Measurements from ENCODE around the gene MADCAM1. TPM values are rescaled to one million over a fixed set of nuclear protein-coding genes. Genes with fewer than 3 reads are reported as not detected.

MADCAM1 gene
- polyA plus RNA-seq, 5 donors = 4.0 to 14.7 (median 6.2) TPM

GRCh38 chr19:507286-508203 is 11.3 kb downstream of the MADCAM1 start, which contains the start of gene TPGS1:
Gene TPGS1 (plus strand): TSS chr19:507497. CDS start chr19:507507, 10 bp downstream.
- DNase-seq = no peak

- no peak for DNase-seq
Measured at GRCh38 chr19:508204-509150, 12.2 kb downstream of the MADCAM1 start.

- peak in 1 of 2 donors; percentile 57 for DNase-seq
Measured at GRCh38 chr19:510606-511100, 14.4 kb downstream of the MADCAM1 start.

DNA sequence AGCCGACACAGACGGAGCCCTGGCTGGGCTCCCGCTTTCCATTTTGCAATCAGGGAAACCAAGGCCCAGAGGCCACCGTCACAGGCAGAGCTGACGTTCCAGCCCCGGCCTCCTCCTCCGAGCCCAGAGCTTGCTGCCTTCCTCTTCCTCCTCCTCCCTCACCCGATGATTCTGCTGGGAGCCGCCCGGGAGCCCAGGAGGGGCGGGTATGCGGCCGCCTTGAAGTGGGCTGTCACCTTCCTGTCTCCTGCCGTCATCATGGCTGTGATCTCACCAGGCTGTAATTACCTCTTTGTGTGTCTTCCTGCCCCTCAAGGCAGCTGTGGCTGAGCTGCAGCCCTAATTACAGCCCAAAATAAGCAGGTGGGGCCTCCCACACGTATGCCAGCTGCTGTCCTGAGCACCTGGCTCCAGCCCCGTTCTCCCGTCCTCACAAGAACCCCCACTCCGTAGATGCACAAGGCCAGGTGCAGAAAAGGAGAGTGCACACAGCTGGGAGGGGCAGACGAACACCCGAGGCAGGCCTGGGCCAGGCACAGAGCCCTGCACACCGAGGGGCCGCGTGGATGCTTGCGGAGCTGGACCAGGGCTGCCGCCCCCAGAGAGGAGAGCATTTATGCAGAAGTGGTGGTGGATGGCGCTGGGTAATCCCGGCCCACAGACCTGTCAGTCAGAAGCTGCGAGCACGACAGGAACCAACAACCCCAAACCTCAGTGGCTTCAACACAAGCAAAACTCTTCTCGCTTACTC is 15.0 kb downstream of the MADCAM1 start:
- no peak for DNase-seq

GRCh38 chr19:512547-513365 is 16.5 kb downstream of the MADCAM1 start:
- DNase-seq = peak; percentile 73 to 79

- DNase-seq = no peak
Measured at GRCh38 chr19:513368-514165, 17.3 kb downstream of the MADCAM1 start.

DNA sequence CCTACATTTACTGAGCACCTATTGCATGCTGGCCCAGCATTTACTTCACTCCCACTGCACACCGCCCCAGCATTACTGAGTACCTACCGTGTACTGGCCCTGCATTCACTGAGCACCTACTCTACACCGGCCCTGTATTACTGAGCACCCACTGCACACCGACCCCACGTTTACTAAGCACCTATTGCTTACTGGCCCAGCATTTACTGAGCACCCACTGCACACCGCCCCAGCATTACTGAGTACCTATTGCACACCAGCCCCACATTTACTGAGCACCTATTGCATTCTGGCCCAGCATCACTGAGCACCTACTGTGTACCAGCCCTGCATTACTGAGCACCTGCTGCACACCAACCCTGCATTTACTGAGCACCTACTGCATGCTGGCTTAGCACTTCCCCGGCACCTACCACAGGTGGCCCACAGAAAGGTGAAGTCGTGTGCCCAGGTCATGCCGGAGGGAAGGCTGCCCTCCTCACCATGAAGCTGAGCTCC is 17.9 kb downstream of the MADCAM1 start:
- no peak for DNase-seq

- DNase-seq = peak; percentile 75 to 76
Measured at GRCh38 chr19:517721-518597, 21.7 kb downstream of the MADCAM1 start.

- peak in 1 of 2 donors; percentile 20 for DNase-seq
Measured at GRCh38 chr19:518598-519231, 22.4 kb downstream of the MADCAM1 start.

- no peak for DNase-seq
Measured at GRCh38 chr19:519449-519865, 23.2 kb downstream of the MADCAM1 start.

DNA sequence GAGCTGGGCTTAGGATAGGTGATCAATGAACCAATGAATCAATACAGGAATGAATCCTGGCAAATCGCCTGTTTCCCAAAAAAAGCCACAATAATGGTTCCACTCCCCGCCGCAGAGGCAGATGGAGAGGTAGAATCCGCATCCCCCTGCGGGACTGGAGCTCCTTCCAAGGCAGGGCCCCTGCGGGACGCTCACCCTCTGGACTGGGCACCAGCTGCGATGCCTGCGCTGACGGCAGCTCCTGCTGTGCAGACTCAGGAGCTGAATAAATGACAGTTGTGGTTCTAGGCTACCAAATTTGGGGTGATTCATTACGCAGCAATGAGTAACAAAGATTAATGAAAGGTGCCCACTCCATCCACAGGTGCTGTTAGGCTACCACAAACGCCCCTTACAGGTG is 26.4 kb downstream of the MADCAM1 start:
- DNase-seq = no peak

DNA sequence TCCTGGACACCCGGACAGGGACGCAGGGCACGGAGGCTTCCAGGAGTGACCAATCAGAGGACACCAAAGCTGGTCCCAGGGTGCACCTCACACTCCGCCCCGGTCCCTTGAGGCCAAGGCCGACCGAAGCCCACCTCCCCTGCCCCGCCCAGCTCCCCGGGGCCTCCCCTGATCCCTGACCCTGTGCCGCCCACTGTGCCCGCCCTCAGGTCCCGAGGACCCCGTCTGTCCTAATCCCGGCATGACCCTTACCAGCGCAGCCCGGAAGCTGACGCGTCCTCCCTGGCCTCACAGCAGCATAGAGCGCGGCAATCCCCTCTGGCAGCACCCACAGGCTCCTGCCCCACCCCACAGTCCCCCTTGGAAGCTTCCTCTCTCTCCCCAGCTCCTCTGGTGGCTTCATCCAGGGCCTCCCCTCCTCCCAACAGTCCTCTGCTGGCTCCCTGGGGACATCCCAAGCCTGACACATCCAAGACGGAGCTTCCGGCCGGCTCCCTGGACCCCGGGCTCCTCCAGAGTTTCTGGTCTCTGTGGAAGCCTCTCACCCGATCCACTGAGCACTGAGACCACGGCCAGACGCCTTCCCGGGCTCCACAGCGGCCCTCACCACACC is 27.9 kb downstream of the MADCAM1 start:
- DNase-seq = no peak

- no peak for DNase-seq
Measured at GRCh38 chr19:525029-525428, 28.7 kb downstream of the MADCAM1 start.

DNA sequence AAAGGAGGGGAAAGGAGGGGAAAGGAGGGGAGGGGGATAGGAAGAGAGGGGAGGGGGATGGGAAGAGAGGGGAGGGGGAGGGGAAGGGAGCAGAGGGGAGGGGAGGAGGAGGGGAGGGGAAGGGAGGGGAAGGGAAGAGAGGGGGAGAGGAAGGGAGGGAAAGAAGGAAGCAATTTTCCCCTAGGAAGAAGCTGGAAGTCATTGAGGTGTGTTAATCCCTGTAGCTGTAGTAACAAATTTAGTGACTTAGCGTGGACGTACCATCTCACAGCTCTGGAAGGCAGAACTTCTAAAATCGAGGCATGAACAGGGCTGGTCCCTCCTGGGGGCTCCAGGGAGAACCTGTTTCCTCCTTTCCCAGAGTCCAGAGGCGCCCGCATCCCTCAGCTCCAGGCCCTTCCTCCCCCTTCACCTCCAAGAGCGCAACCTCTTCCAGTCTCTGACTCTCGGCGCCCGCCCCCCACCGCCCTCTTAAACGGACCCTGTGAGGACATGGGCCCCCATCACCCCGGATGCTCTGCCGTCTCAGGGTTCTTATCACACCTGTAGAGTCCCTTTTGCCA is 29.7 kb downstream of the MADCAM1 start:
- no peak for DNase-seq

- no peak for DNase-seq
Measured at GRCh38 chr19:530134-531008, 34.1 kb downstream of the MADCAM1 start.

Measured in right lung (tissue), 5 donors.